ENCODE data around the gene TM9SF1. TPM values are rescaled to one million over a fixed set of nuclear protein-coding genes. Genes with fewer than 3 reads are reported as not detected.
A peak's percentile ranks its signal among the peaks of the same experiment; 100 is the strongest.

Gene TM9SF1
- polyA plus RNA-seq, 1 donor = 18.8 TPM

DNA sequence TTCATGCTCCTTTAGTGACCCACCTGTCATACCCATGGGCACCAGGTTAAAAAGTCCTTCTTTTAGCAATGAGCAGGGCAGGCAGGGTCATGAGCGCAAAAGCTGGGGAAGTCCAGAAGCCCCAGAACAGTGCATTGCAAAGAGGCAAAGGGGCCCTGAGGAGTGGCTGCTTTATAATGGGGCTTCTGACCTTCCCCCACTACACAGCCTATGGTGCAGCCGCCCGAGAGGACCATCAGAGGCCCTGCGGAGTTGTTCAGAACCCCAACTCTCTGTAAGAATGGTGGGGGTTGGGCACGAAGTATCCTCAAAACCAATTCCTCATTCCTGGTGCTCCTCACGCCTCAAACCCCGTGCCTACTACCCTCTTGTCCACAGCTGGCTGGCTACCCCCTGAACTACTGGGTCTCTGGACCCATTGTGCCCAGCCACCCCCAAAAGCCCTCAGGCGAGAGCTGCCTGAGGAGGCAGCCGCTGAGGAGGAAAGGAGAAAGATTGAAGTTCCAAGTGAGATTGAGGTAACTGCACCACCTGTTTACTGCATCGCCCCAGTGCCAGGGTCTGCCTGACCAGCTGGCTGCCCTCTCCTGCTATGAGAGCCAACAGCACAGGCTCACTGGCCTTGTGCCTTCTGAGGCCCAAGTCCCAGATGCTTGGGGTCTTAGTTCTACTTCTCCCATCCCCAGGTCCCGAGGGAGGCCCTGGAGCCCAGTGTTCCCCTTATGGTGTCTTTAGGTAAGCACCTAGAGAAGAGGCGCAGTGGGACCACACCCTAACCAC lies 16.7 kb downstream of the TM9SF1 start:
- no peak for DNase-seq (ENCODE audit: low read depth)

DNA sequence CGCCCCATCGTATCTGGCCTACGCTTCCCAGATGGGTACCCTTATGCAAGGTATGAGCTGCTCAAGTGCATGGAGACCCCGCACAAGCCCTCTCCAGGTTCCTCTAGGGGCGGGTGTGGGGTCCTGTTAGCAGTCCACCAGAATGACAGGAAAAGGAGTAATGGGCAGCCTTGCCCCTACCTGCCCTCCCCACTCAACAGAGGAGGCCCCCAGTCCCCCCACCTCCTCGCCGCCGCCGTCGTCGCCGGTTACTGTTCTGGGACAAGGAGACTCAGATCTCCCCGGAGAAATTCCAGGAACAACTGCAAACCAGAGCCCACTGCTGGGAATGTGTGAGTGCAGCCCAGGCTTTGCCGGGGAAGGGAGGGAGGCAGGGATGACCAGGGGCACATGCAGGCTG lies 17.4 kb downstream of the TM9SF1 start:
- DNase-seq (ENCODE audit: low read depth) = no peak

GRCh38 chr14:24177041-24177825 lies 18.0 kb downstream of the TM9SF1 start:
- no peak for DNase-seq (ENCODE audit: low read depth)

- DNase-seq (ENCODE audit: low read depth) = no peak
Measured at GRCh38 chr14:24176599-24176998, 18.6 kb downstream of the TM9SF1 start.

DNA sequence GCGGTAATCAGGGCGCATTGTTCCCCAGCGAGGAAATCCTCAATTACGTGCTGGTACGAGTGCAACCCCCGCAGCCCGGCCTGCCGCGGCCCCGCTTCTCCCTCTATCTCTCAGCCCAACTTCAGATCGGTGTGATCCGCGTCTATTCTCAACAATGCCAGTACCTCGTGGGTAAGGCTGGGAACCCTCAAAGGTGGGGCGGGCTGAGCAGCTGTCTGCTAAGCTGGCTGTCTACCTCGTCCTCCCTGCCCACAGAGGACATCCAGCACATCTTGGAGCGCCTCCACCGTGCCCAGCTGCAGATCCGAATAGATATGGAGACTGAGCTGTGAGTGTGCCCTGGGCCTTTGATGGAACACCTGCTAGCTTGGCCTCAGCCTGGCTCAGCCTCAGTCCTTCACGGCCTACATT lies 22.4 kb downstream of the TM9SF1 start:
- DNase-seq (ENCODE audit: low read depth) = no peak

DNA sequence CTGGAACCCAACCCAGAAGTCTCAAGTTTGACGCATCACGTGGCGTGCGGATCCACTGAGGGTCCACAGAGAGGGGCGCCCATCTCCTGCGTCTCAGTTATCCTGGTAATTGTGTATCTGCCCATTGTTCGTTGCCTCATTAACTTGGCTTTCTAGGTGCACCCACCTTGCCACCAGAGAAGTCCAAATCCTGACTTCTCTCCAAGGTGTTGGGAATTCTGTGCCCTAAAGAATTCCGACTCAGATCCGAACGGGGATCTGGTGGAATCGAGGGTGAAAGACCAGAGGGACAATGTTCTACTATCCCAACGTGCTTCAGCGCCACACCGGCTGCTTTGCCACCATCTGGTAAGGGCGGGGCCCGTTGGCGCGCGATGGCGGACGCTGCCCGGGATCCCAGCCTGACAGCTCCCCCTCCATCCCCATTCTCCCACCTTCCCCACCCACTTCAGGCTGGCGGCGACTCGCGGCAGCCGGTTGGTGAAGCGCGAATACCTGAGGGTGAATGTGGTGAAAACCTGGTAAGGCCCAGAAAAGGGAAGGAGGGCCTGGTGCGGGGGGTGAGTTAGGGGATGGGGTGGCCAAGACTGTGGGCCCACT lies 22.9 kb downstream of the TM9SF1 start:
- no peak for DNase-seq (ENCODE audit: low read depth)

DNA sequence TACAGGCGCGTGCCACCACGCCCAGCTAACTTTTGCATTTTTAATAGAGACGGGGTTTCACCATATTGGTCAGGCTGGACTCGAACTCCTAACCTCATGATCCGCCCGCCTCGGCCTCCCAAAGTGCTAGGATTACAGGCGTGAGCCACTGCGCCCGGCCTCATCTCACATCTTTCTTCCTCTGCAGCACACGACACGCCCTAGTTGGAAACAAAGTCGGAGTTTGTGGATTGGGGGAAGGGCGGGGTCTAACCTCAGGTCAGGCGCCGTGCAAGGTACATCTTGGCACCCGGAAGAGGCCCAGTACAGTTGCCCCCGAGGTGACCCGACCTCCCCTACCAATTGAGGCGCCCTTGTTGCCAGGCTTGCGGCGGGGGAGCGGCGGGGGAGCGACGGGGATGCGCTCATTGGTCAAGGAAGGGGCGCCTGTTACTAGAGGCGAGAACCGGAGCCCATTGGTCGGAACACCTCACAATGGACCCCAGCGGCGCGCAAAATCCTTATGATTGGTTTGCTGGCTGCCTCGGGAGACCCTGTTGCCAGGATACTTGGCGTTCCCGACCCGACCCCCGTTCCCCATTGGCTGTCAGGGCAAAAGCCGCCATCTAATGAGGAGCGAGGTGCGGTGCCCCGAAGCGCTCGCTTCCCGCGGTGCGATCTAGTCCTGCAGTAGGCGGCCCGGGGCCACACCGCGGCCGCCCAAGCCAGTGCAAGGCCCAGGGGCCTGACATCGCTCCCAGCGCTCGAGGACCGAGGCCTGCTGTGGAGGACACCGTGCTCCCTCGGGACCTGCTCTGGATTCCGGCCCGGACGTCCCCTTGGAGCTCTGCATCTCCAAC lies 23.6 kb downstream of the TM9SF1 start, which contains the start of gene REC8:
Gene REC8, plus strand, starts transcription at position 659 of the 839 bp plus-strand sequence. CDS start 473 bp downstream, outside the sequence.
- DNase-seq (ENCODE audit: low read depth) = no peak

DNA sequence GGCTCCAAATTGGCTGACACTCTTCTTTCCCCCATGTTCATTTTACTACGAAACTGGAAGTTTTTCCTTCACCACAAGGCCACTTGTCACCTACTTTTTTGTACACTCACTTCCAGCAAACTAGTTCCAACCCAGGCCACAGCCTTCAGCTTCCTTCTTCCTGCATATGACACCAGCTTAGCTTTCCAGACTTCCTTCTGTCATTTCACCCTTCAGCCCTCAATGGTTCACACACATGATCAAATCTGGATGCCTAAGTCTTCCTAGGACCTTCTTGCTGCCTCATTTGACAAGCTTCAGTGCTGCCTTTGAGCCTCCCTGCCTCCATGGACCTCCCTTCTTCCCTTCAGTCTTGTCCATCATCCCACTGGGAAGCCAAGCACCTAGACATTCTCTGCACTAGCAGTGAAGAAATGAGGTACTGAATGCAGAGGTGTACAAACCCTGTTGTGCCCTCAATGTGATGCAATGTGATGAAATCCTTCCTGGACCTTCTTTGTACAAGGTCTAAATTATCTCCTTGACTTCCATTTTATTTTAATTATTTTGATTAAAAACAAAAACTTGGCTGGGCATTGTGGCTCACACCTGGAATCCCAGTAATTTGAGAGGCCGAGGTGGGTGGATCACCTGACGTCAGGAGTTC lies 27.6 kb downstream of the TM9SF1 start:
- DNase-seq (ENCODE audit: low read depth) = no peak

DNA sequence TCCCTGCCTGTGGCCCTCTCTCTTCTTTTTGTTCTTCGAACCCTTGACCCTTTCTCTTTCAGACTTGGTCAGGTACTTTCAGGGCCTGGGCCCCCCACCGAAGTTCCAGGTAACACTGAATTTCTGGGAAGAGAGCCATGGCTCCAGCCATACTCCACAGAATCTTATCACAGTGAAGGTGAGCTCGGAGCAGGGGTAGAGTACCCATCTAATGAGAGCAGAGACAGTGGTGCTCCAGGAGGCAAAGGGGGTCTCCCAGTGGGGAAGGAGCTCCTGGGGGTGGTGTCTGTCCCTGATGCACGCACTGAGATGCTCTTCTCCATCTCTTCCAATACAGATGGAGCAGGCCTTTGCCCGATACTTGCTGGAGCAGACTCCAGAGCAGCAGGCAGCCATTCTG lies 29.5 kb downstream of the TM9SF1 start:
- no peak for DNase-seq (ENCODE audit: low read depth)

GRCh38 chr14:24164518-24164991 lies 30.7 kb downstream of the TM9SF1 start:
- no peak for DNase-seq (ENCODE audit: low read depth)

- no peak for DNase-seq (ENCODE audit: low read depth)
Measured at GRCh38 chr14:24162093-24162492, 33.1 kb downstream of the TM9SF1 start.

GRCh38 chr14:24160850-24161804 lies 34.1 kb downstream of the TM9SF1 start, which contains the start of gene IRF9:
Gene IRF9 (plus strand): TSS chr14:24161265. CDS start chr14:24162145, 880 bp downstream.
- peak; percentile 91 for DNase-seq (ENCODE audit: low read depth)

DNA sequence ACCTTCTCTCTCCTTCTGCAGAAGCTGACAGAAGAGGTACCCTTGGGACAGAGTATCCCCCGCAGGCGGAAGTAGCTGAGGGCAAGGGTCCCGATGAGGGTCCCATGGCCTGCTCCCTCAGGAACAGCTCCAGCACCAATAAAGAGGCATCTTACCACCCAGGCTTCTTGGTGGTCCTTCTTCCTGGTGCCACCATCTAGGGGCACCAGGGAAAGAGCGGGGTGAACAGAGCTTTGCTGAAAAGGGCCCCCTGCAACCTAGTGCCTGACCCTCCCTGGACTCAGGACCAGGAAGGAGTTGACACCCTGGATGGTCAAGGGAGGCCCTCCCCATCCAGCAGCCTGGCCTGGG lies 34.8 kb downstream of the TM9SF1 start:
- no peak for DNase-seq (ENCODE audit: low read depth)

GRCh38 chr14:24159777-24160498 lies 35.3 kb downstream of the TM9SF1 start:
- no peak for DNase-seq (ENCODE audit: low read depth)

DNA sequence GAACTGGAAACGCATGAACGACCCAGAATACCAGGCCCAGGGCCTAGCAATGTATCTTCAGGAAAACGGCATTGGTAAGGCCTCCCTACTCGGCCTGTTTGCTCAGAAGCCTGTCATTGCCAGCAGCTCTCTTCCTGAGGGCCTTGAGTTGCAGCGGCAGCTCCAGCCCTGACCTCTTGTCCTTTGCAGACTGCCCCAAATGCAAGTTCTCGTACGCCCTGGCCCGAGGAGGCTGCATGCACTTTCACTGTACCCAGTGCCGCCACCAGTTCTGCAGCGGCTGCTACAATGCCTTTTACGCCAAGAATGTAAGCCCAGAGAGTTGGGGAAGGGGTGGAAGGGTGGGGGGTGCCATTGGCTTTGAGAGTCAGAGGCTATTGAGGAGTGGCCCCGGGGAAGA lies 37.9 kb downstream of the TM9SF1 start:
- no peak for DNase-seq (ENCODE audit: low read depth)

DNA sequence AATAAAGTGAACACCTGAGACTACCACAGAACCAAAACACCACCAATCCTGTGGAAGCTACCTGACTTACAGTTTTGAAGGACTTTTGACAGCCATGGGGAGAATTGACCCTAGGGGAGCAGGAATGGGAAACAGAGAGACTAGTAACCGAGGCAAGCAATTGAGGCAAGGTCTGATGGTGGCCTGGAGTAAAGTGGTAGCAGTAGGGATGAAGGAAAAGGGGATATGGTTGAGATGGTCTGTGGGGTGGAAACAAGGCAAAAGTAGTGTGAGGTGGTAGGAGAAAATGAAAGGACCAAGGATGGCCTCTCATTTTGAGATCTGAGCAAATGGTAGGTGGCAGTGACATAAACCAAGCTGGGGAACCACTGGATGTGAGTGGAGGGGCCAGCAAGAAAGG lies 38.4 kb downstream of the TM9SF1 start:
- DNase-seq (ENCODE audit: low read depth) = no peak

GRCh38 chr14:24155100-24155499 lies 40.1 kb downstream of the TM9SF1 start:
- DNase-seq (ENCODE audit: low read depth) = no peak

- DNase-seq (ENCODE audit: low read depth) = no peak
Measured at GRCh38 chr14:24151404-24152080, 43.7 kb downstream of the TM9SF1 start.

DNA sequence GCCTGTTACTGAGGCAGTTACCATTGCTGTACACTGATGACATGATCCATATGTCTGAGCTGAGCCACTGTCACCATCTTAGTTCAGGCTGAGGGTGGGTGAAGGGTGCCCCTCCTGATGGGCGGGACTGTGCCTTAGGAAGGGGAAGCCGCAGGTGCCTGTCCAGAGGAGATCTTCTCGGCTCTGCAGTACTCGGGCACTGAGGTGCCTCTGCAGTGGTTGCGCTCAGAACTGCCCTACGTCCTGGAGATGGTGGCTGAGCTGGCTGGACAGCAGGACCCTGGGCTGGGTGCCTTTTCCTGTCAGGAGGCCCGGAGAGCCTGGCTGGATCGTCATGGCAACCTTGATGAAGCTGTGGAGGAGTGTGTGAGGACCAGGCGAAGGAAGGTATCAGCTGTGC lies 44.2 kb downstream of the TM9SF1 start:
- DNase-seq (ENCODE audit: low read depth) = no peak

All from forelimb muscle (tissue), 1 donor.